Astrocyte of the cerebellum (primary cell): ENCODE measurements around the gene PDE2A.

Experiments
- DNase-seq: peaks from one replicate; pipeline ENCODE4 v3.0.0-alpha.2; 2011; ENCODE audit warnings: low read depth
- H3K4me3 ChIP-seq: 2 replicates; pipeline ENCODE4 v1.5.1; 2011; ENCODE audit warnings: mild to moderate bottlenecking, low read depth, low read length, moderate library complexity
- in situ Hi-C: cut with HindIII; loops from 2 replicates; pipeline ENCODE4 v1.10.0; 2017; ENCODE audit warnings: low sequenced_read_pairs
- TF ChIP-seq, protein P1 (sequence below): IDR thresholded peaks from 2 replicates; pipeline ENCODE4 v1.5.1; 2012; ENCODE audit warnings: low read length, low read depth, moderate library complexity, mild to moderate bottlenecking; ENCODE audit errors: missing control alignments

Gene PDE2A

DNA sequence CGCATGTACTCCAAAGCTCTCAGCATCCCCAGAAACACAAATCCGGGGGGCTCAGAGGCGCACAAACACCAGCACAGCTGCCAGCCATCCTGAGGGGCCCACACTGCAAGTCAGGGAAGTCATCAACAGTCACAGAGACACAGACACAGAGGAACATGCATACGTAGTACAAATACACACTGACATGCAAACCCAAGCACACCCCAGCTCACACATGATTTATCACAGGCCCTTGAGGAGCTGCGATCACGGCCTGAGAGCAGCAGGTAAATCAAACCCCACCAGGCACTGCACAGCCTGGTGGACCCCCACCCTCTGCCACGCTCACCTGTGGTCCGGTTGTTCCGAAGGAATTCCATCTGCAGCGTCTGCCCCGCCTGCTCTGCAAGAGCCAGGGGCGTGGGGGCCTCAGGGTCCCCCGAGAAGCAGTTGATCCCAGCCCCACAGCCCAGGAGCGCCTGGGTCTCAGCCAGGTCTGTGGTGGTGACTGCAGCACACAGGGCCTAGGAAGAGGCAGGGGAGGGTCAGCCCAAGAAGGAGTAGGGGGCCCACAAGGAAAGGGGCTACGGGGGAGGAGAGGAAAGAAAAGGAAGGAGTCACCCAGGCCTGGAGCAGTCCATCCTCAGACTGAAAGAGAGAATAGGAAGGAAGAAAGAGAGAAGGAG is 28.5 kb upstream of the PDE2A start:
- no peak overlapping the region for H3K4me3 ChIP-seq
- no peak for DNase-seq
- TF ChIP-seq, protein P1, sequence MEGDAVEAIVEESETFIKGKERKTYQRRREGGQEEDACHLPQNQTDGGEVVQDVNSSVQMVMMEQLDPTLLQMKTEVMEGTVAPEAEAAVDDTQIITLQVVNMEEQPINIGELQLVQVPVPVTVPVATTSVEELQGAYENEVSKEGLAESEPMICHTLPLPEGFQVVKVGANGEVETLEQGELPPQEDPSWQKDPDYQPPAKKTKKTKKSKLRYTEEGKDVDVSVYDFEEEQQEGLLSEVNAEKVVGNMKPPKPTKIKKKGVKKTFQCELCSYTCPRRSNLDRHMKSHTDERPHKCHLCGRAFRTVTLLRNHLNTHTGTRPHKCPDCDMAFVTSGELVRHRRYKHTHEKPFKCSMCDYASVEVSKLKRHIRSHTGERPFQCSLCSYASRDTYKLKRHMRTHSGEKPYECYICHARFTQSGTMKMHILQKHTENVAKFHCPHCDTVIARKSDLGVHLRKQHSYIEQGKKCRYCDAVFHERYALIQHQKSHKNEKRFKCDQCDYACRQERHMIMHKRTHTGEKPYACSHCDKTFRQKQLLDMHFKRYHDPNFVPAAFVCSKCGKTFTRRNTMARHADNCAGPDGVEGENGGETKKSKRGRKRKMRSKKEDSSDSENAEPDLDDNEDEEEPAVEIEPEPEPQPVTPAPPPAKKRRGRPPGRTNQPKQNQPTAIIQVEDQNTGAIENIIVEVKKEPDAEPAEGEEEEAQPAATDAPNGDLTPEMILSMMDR, result no peak
- in situ Hi-C loops, result no loop called here

DNA sequence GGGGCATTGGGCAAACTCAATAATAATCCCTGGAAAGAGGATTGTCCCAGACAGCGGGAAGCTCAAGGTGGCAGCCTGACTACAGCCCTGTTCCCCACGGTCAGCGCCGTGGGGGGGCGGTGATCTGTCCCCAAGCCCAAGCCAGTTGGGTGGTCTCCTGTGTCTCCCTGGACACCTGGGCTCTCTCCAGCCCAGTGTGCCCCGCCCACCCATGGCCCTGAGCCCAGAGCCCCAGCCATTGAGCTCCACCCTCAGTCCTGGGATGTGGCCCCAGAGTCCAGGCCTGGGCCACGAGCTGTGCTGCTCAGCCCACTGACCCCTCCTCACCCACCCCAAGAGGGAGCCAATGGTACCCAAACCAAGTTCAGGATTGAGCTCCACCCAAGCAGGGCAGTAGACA is 27.9 kb upstream of the PDE2A start:
- no peak for DNase-seq
- H3K4me3 ChIP-seq, result no peak overlapping the region
- in situ Hi-C loops, result no loop called here
- TF ChIP-seq, protein P1, result no peak

DNA sequence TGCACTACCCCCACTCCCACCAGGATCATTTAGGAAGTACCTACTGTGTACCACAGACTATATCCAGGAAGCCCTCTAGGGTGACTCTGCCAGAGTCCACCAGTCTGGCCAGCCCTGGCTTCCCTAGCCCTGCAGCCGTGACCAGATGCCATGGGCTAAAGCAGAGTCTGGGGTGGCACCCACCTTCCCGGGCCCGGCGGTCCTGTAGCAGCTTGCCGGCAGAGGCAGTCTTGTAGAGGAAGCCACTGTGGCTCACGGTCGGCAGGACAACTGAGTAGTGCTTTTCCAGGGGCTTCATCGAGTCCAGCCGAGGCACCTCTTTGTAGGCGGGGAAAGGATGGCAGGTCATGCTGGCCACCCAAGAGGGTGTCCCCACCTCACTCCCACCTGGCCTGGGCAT is 27.2 kb upstream of the PDE2A start:
- DNase-seq, result no peak
- in situ Hi-C loops, result no loop called here
- no peak overlapping the region for H3K4me3 ChIP-seq
- TF ChIP-seq, protein P1, result no peak

DNA sequence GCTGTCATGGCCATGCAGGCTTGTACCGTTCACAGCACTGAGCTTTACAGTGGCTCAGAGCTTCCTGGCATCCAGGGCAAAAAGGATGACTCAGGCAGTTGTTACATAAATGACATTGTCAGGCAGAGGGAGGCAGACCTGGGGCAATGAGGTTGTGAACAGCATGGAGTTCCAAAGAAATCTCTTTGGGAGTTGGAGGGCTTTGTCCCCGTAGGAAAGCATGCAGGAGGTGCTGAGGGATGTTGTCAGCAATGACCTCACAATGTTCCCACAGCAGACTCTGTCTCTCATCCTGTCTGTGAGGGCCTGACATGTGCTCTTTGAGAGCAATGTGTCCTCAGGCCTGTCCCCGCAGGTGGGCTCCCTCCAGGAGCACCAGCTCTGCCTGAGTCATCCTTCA is 25.9 kb upstream of the PDE2A start:
- no peak for DNase-seq
- TF ChIP-seq, protein P1, result no peak
- in situ Hi-C loops, result no loop called here
- H3K4me3 ChIP-seq, result no peak overlapping the region

DNA sequence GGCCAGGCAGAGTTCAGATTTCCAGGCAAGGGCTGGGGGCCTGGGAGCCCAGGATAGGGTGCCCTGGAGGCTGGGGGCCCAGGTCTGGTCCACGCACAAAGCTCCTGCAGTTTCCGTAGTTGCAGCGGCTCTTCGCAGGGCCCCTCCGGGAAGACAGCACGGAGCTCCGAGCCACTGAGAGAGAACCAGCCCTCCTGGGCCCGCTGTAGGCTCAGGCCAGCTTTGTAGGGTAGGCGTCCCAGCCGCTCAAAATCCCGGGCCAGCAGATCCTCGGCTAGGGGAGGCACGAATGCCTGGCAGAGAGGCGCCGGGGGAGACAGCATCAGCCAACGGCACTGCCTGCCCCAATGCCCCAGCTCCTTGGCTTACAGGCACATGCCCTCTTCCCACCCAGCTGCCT is 23.6 kb upstream of the PDE2A start:
- no peak overlapping the region for H3K4me3 ChIP-seq
- DNase-seq, result no peak
- in situ Hi-C loops, result no loop called here
- TF ChIP-seq, protein P1, result no peak

DNA sequence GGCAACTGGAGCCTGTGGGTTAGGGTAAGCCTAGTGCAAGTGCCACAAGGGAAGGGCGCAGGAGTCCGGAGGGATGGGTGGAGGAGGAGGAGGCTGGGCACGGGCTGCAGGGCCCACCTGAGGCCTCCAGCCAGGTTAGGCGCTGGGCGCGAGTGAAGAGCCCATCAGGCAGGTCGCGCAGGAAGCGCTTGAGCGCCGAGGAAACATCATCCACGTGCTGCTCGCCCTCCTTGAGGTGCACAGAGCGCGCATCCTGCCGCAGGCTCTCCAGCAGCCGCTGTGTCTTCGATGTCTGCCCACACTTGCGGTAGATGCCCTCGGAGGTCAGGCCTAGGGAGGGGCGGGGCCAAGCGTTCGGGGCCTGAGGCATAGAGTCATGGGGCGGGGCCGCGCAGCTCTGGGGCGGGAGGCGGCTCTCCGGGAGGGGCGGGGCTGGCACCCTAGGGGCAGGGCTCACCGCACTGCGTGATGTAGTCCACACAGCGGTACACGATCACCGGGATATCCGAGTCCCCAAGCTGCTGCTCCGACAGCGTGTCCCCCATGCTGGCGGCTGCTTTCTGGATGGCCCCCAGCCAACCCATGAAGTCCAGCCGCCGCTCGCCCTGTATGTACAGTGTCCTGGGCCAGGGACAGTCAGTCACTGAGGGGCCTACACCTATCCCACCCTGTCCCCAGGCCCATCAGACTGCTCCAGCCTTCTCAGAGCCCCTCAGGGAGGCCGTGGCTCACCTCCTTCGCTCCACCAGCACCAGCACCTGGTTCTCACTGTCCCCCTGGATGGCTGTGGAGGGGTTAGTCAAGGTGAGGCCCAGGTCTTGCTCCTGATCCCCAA is 22.9 kb upstream of the PDE2A start:
- TF ChIP-seq, protein P1, result no peak
- H3K4me3 ChIP-seq, result no peak overlapping the region
- in situ Hi-C loops, result no loop called here
- DNase-seq, result no peak
